Caco-2 (cell line): Measurements from ENCODE around the gene PPP1R9A. TPM values are rescaled to one million over a fixed set of nuclear protein-coding genes. Genes with fewer than 3 reads are reported as not detected.

ENCODE experiments used
- BruUV-seq: library from RNA; stranded (reverse); fragments of 400-500 nt; replicated peaks from 2 replicates; lab custom pipeline; 2021; lab: Mats Ljungman, UMichigan
- CTCF ChIA-PET: fragments of 300-600 bp; sonication (Branson Sonifier 250); formaldehyde crosslinking; loops from one replicate; lab custom pipeline; 2022; ENCODE audit warnings: antibody characterized with exemption; lab: Charles Lee
- POLR2A ChIA-PET: fragments of 300-600 bp; sonication (Branson Sonifier 250); formaldehyde crosslinking; loops from one replicate; lab custom pipeline; 2022; ENCODE audit warnings: antibody characterized with exemption; lab: Charles Lee
- DNase-seq, 2 experiments: peaks; one replicate each; pipeline versions ENCODE4 v3.0.0 to v3.0.0-alpha.2; 2020 to 2022
- H3K27me3 ChIP-seq: replicated peaks from 2 replicates; pipeline ENCODE4 v1.6.0; 2011; ENCODE audit warnings: low read length; ENCODE audit not compliant: control insufficient read depth, insufficient read depth
- H3K36me3 ChIP-seq: 2 replicates; pipeline ENCODE4 v1.5.1; 2011; ENCODE audit warnings: low read length; ENCODE audit not compliant: control insufficient read depth, insufficient read depth
- H3K4me1 ChIP-seq: fragments of 250-450 bp; sonication (Bioruptor Pico); 2 replicates; pipeline ENCODE4 v1.5.1; 2020; ENCODE audit warnings: mild to moderate bottlenecking
- H3K4me3 ChIP-seq: 2 replicates; pipeline ENCODE4 v1.5.1; 2011; ENCODE audit warnings: low read depth, mild to moderate bottlenecking, control low read depth, low read length
- H3K9me3 ChIP-seq: fragments of 250-450 bp; sonication (Bioruptor Pico); 2 replicates; pipeline ENCODE4 v1.5.1; 2020; ENCODE audit warnings: mild to moderate bottlenecking, moderate library complexity
- H3K27ac Mint-ChIP-seq: one replicate; pipeline ENCODE4 v1.8.0; 2022; ENCODE audit warnings: mixed read lengths; ENCODE audit not compliant: unreplicated experiment
- H3K27me3 Mint-ChIP-seq: one replicate; pipeline ENCODE4 v1.8.0; 2022; ENCODE audit warnings: mixed read lengths; ENCODE audit not compliant: insufficient read depth, unreplicated experiment
- H3K36me3 Mint-ChIP-seq: one replicate; pipeline ENCODE4 v1.8.0; 2022; ENCODE audit warnings: mild to moderate bottlenecking, mixed read lengths; ENCODE audit not compliant: insufficient read depth, unreplicated experiment
- H3K4me1 Mint-ChIP-seq: one replicate; pipeline ENCODE4 v1.8.0; 2022; ENCODE audit warnings: low read depth, mixed read lengths; ENCODE audit not compliant: unreplicated experiment
- H3K4me3 Mint-ChIP-seq: one replicate; pipeline ENCODE4 v1.8.0; 2022; ENCODE audit warnings: mild to moderate bottlenecking, moderate library complexity, mixed read lengths; ENCODE audit not compliant: unreplicated experiment
- H3K9me3 Mint-ChIP-seq: one replicate; pipeline ENCODE4 v1.8.0; 2022; ENCODE audit warnings: mixed read lengths; ENCODE audit not compliant: unreplicated experiment
- intact Hi-C: fragments of 100-400 bp; cut with micrococcal nuclease; formaldehyde crosslinking; loops from one replicate; pipeline ENCODE4 v1.10.0; 2022; ENCODE audit not compliant: unreplicated experiment
- total RNA-seq: library from RNA; stranded (reverse); gene quantifications from 2 replicates; pipeline ENCODE4 v1.2.3, GENCODE V29; 2022
- TF ChIP-seq, protein P1 (sequence below), 2 experiments: fragments of 200-600 bp in 1 of 2; IDR thresholded peaks; 1 replicate in 1 of 2; 2 replicates in 1 of 2; pipeline versions ENCODE4 v1.5.1 to v1.8.0; 2011 to 2022; ENCODE audit warnings: antibody characterized with exemption in 1 of 2, control low read depth in 1 of 2, inconsistent platforms in 1 of 2, low read depth in 1 of 2, low read length in 1 of 2, mild to moderate bottlenecking in 1 of 2, moderate library complexity in 1 of 2; ENCODE audit not compliant: insufficient read depth in 1 of 2, severe bottlenecking in 1 of 2, unreplicated experiment in 1 of 2

Gene PPP1R9A
- total RNA-seq, 1 experiment from 2014 or later: 37.4 TPM

GRCh38 chr7:94897541-94897940, 9.9 kb upstream of the PPP1R9A start:
- H3K36me3 Mint-ChIP-seq: no peaks in the 10 kb centered on the region
- no peaks in the 10 kb centered on the region for H3K4me1 Mint-ChIP-seq
- H3K27me3 ChIP-seq: no peaks in the 10 kb centered on the region
- BruUV-seq: no TSS peak
- H3K27me3 Mint-ChIP-seq: no peaks in the 10 kb centered on the region
- no peak overlapping the region for H3K4me3 Mint-ChIP-seq
- H3K9me3 ChIP-seq: no peaks in the 10 kb centered on the region
- H3K27ac Mint-ChIP-seq: no peak overlapping the region
- no peaks in the 10 kb centered on the region for H3K36me3 ChIP-seq
- CTCF ChIA-PET: no interaction called here
- DNase-seq: no peak
- H3K9me3 Mint-ChIP-seq: no peaks in the 10 kb centered on the region
- intact Hi-C loops: no loop called here
- TF ChIP-seq, protein P1, sequence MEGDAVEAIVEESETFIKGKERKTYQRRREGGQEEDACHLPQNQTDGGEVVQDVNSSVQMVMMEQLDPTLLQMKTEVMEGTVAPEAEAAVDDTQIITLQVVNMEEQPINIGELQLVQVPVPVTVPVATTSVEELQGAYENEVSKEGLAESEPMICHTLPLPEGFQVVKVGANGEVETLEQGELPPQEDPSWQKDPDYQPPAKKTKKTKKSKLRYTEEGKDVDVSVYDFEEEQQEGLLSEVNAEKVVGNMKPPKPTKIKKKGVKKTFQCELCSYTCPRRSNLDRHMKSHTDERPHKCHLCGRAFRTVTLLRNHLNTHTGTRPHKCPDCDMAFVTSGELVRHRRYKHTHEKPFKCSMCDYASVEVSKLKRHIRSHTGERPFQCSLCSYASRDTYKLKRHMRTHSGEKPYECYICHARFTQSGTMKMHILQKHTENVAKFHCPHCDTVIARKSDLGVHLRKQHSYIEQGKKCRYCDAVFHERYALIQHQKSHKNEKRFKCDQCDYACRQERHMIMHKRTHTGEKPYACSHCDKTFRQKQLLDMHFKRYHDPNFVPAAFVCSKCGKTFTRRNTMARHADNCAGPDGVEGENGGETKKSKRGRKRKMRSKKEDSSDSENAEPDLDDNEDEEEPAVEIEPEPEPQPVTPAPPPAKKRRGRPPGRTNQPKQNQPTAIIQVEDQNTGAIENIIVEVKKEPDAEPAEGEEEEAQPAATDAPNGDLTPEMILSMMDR (IDR thresholded peaks at IDR 0.05; ENCODE audit: insufficient read depth in 1 of 2, low read depth in 1 of 2, low read length in 1 of 2, severe bottlenecking in 1 of 2, unreplicated experiment in 1 of 2): no peak
- POLR2A ChIA-PET: no interaction called here
- H3K4me1 ChIP-seq: no peaks in the 10 kb centered on the region
- H3K4me3 ChIP-seq: no peak overlapping the region

GRCh38 chr7:94898340-94898739, 9.1 kb upstream of the PPP1R9A start:
- H3K27me3 Mint-ChIP-seq: no peaks in the 10 kb centered on the region
- Histone ChIP-seq H3K9me3 (no peaks in the 10 kb centered on the region), H3K36me3 (no peaks in the 10 kb centered on the region), H3K27me3 (no peaks in the 10 kb centered on the region), H3K4me3 (no peak overlapping the region), H3K4me1 (no peaks in the 10 kb centered on the region)
- TF ChIP-seq, protein P1 (IDR thresholded peaks at IDR 0.05; ENCODE audit: insufficient read depth in 1 of 2, low read depth in 1 of 2, low read length in 1 of 2, severe bottlenecking in 1 of 2, unreplicated experiment in 1 of 2): no peak
- H3K4me1 Mint-ChIP-seq: no peaks in the 10 kb centered on the region
- H3K4me3 Mint-ChIP-seq: no peak overlapping the region
- BruUV-seq: no TSS peak
- no peak for DNase-seq
- no peaks in the 10 kb centered on the region for H3K9me3 Mint-ChIP-seq
- intact Hi-C loops: no loop called here
- no peaks in the 10 kb centered on the region for H3K36me3 Mint-ChIP-seq
- ChIA-PET CTCF (no interaction called here), POLR2A (no interaction called here)
- no peak overlapping the region for H3K27ac Mint-ChIP-seq

DNA sequence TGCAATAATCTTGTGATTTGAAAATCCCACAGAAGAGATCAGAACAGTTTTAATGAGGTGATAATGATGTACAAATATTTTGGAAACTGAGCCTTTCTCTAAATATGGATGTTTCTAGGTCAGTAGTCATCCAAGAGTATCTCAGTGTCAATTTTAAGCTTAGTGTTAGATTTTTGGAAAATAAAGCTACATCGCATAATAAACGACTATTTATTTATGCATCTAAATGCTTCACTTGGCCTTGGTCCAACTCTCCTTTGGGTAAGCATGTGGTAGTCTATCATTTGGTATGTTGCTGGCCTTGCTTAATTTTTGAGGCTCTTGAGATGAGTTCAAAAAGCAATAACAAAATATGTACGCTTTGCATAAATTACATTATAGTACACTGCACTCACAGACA, 5.4 kb upstream of the PPP1R9A start:
- CTCF ChIA-PET: interaction anchor here (1.1 kb wide), 1 partner anchor 245 kb away, joined by 3 read pairs; no protein-coding TSS in a partner anchor
- no peaks in the 10 kb centered on the region for H3K4me1 Mint-ChIP-seq
- DNase-seq: no peak
- no peaks in the 10 kb centered on the region for H3K27me3 Mint-ChIP-seq
- no peaks in the 10 kb centered on the region for H3K36me3 Mint-ChIP-seq
- H3K4me1 ChIP-seq: peaks cover 5% of the 10 kb centered on the region
- TF ChIP-seq, protein P1 (IDR thresholded peaks at IDR 0.05; ENCODE audit: insufficient read depth in 1 of 2, low read depth in 1 of 2, low read length in 1 of 2, severe bottlenecking in 1 of 2, unreplicated experiment in 1 of 2): no peak
- H3K4me3 Mint-ChIP-seq: no peak overlapping the region
- H3K27ac Mint-ChIP-seq: no peak overlapping the region
- H3K27me3 ChIP-seq: no peaks in the 10 kb centered on the region
- no peaks in the 10 kb centered on the region for H3K9me3 ChIP-seq
- intact Hi-C loops: loop anchor here (10.0 kb wide), 1 partner anchor 457 kb away; no protein-coding TSS in a partner anchor
- POLR2A ChIA-PET: no interaction called here
- H3K4me3 ChIP-seq: no peak overlapping the region
- H3K9me3 Mint-ChIP-seq: no peaks in the 10 kb centered on the region
- BruUV-seq: no TSS peak
- H3K36me3 ChIP-seq: no peaks in the 10 kb centered on the region
